ENCODE results near the gene ZNF487. TPM values are rescaled to one million over a fixed set of nuclear protein-coding genes. Genes with fewer than 3 reads are reported as not detected.

ZNF487 gene
- total RNA-seq, 6 experiments from 2014 or later = 1.6 to 4.2 (median 2.5) TPM

GRCh38 chr10:43407576-43408330 is 29.2 kb upstream of the ZNF487 start:
- H3K4me3 Mint-ChIP-seq = peak overlapping the region; percentile 92
- DNase-seq = peak; percentile 82
- TF ChIP-seq CTCF (IDR thresholded peaks at IDR 0.05) = peak; percentile 74
- peak overlapping the region; percentile 99 for H3K27ac Mint-ChIP-seq
- H3K9me3 Mint-ChIP-seq = no peaks in the 10 kb centered on the region; the same call in 1 of the 2 replicates
- peaks cover 10% of the 10 kb centered on the region for H3K27me3 Mint-ChIP-seq (ENCODE audit: insufficient read depth)
- peaks cover 13% of the 10 kb centered on the region for H3K36me3 Mint-ChIP-seq (ENCODE audit: low read depth)
- H3K4me1 Mint-ChIP-seq (ENCODE audit: low read depth) = peaks cover 50% of the 10 kb centered on the region

- H3K27me3 Mint-ChIP-seq (ENCODE audit: insufficient read depth) = peaks cover 4% of the 10 kb centered on the region
- H3K4me1 Mint-ChIP-seq (ENCODE audit: low read depth) = peaks cover 44% of the 10 kb centered on the region
- DNase-seq = no peak
- H3K27ac Mint-ChIP-seq = peak overlapping the region; percentile 99
- H3K4me3 Mint-ChIP-seq = peak overlapping the region; percentile 92
- H3K36me3 Mint-ChIP-seq (ENCODE audit: low read depth) = peaks cover 8% of the 10 kb centered on the region
- H3K9me3 Mint-ChIP-seq = no peaks in the 10 kb centered on the region; the same call in 1 of the 2 replicates
- TF ChIP-seq CTCF (IDR thresholded peaks at IDR 0.05) = peak; percentile 41
Observed at GRCh38 chr10:43408331-43408709, 28.6 kb upstream of the ZNF487 start.

- peak; percentile 89 for DNase-seq
- no peaks in the 10 kb centered on the region; the same call in 1 of the 2 replicates for H3K9me3 Mint-ChIP-seq
- H3K36me3 Mint-ChIP-seq (ENCODE audit: low read depth) = peaks cover 7% of the 10 kb centered on the region; the same call in 1 of the 2 replicates
- TF ChIP-seq CTCF (IDR thresholded peaks at IDR 0.05) = no peak
- peaks cover 4% of the 10 kb centered on the region for H3K27me3 Mint-ChIP-seq (ENCODE audit: insufficient read depth)
- H3K27ac Mint-ChIP-seq = peak within 1 kb of the TSS; percentile 99
- H3K4me3 Mint-ChIP-seq = peak within 1 kb of the TSS; percentile 92
- H3K4me1 Mint-ChIP-seq (ENCODE audit: low read depth) = peaks cover 39% of the 10 kb centered on the region
Observed at GRCh38 chr10:43408710-43409384, 28.1 kb upstream of the ZNF487 start, which contains the start of gene HNRNPF. TSS of gene HNRNPF (minus strand) at chr10:43409186. CDS start at chr10:43387884, 21,302 bp downstream.

GRCh38 chr10:43409385-43410109 is 27.4 kb upstream of the ZNF487 start:
- H3K9me3 Mint-ChIP-seq = no peaks in the 10 kb centered on the region; the same call in 1 of the 2 replicates
- no peak for DNase-seq
- H3K27me3 Mint-ChIP-seq (ENCODE audit: insufficient read depth) = peaks cover 4% of the 10 kb centered on the region
- no peak for TF ChIP-seq CTCF (IDR thresholded peaks at IDR 0.05)
- H3K27ac Mint-ChIP-seq = peak overlapping the region; percentile 99
- H3K4me3 Mint-ChIP-seq = peak overlapping the region; percentile 92
- peaks cover 7% of the 10 kb centered on the region; the same call in 1 of the 2 replicates for H3K36me3 Mint-ChIP-seq (ENCODE audit: low read depth)
- H3K4me1 Mint-ChIP-seq (ENCODE audit: low read depth) = peaks cover 32% of the 10 kb centered on the region

DNA sequence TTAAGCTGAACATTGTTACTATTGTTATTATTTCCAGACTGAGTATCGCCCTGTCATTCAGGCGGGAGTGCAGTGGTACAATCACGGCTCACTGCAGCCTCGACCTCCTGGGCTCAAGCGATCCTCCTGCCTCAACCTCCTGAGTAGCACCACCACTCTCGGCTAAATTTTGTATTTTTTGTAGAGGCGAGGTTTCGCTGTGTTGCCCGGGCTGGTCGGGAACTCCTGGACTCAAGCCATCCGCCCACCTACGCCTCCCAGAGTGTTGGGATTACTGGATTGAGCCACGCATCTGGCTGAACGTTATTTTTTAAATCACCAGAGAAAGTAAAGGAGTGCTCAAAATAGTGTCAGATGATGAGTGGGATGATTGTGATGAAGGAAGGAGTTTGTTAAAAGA is 26.6 kb upstream of the ZNF487 start:
- Mint-ChIP-seq H3K27ac (peak overlapping the region; percentile 99), H3K27me3 (ENCODE audit: insufficient read depth) (peaks cover 4% of the 10 kb centered on the region), H3K4me1 (ENCODE audit: low read depth) (peaks cover 27% of the 10 kb centered on the region), H3K9me3 (no peaks in the 10 kb centered on the region; the same call in 1 of the 2 replicates), H3K4me3 (peak overlapping the region; percentile 92), H3K36me3 (ENCODE audit: low read depth) (peaks cover 7% of the 10 kb centered on the region; the same call in 1 of the 2 replicates)
- DNase-seq = no peak
- no peak for TF ChIP-seq CTCF (IDR thresholded peaks at IDR 0.05)

All from HFFc6 (cell line).